ENCODE data around the gene GABARAPL2.

Gene GABARAPL2

GRCh38 chr16:75555707-75556430 is 10.3 kb upstream of the GABARAPL2 start, which contains the start of gene TMEM231:
Gene TMEM231, minus strand, starts transcription at chr16:75556252. Its CDS starts 43 bp downstream, at chr16:75556209.
- no peak for TF ChIP-seq CTCF (IDR thresholded peaks at IDR 0.05; ENCODE audit: control insufficient read depth, extremely low read depth, insufficient read depth)
- H3K4me3 ChIP-seq (ENCODE audit: low read depth, low read length): peak within 1 kb of the TSS; percentile 72
- DNase-seq (ENCODE audit: low read depth): peak; percentile 83

- TF ChIP-seq CTCF (IDR thresholded peaks at IDR 0.05; ENCODE audit: control insufficient read depth, extremely low read depth, insufficient read depth): no peak
Measured at GRCh38 chr16:75556431-75556950, 9.7 kb upstream of the GABARAPL2 start.

GRCh38 chr16:75558846-75559401 is 7.3 kb upstream of the GABARAPL2 start:
- DNase-seq (ENCODE audit: low read depth): no peak
- H3K4me3 ChIP-seq (ENCODE audit: low read depth, low read length): no peak overlapping the region
- no peak for TF ChIP-seq CTCF (IDR thresholded peaks at IDR 0.05; ENCODE audit: control insufficient read depth, extremely low read depth, insufficient read depth)

More at GRCh38 chr16:75556431-75556950, 9.7 kb upstream of the GABARAPL2 start:
- no peak for DNase-seq (ENCODE audit: low read depth)
- H3K4me3 ChIP-seq (ENCODE audit: low read depth, low read length): peak overlapping the region; percentile 72

GRCh38 chr16:75559564-75560372 is 6.4 kb upstream of the GABARAPL2 start:
- H3K4me3 ChIP-seq (ENCODE audit: low read depth, low read length): no peak overlapping the region
- DNase-seq (ENCODE audit: low read depth): no peak
- no peak for TF ChIP-seq CTCF (IDR thresholded peaks at IDR 0.05; ENCODE audit: control insufficient read depth, extremely low read depth, insufficient read depth)

- no peak for DNase-seq (ENCODE audit: low read depth)
- no peak for TF ChIP-seq CTCF (IDR thresholded peaks at IDR 0.05; ENCODE audit: control insufficient read depth, extremely low read depth, insufficient read depth)
- peak overlapping the region; percentile 93 for H3K4me3 ChIP-seq (ENCODE audit: low read depth, low read length)
Measured at GRCh38 chr16:75565640-75566039, 539 bp upstream of the GABARAPL2 start.

GRCh38 chr16:75566758-75567255 is 628 bp downstream of the GABARAPL2 start:
- H3K4me3 ChIP-seq (ENCODE audit: low read depth, low read length): peak overlapping the region; percentile 93
- no peak for TF ChIP-seq CTCF (IDR thresholded peaks at IDR 0.05; ENCODE audit: control insufficient read depth, extremely low read depth, insufficient read depth)
- DNase-seq (ENCODE audit: low read depth): no peak
